OCI-LY3 (cell line): Measurements from ENCODE around the gene GRID2.

ENCODE experiments used
- H2AFZ ChIP-seq: fragments of 200-600, 300-600 bp; shearing (Covaris generic); 2 replicates; pipeline ENCODE4 v1.6.0; 2014; ENCODE audit warnings: antibody characterized with exemption, low read depth, low read length
- H3K27ac ChIP-seq: fragments of 200-600, 300-600 bp; sonication (generic); 2 replicates; pipeline ENCODE4 v1.5.1; 2014; ENCODE audit warnings: mild to moderate bottlenecking, low read length, moderate library complexity, mixed read lengths
- H3K27me3 ChIP-seq: fragments of 200-600, 300-600 bp; sonication (generic); 2 replicates; pipeline ENCODE4 v1.6.1; 2014; ENCODE audit warnings: low read depth, low read length, mixed read lengths
- H3K36me3 ChIP-seq: fragments of 200-600, 300-600 bp; sonication (generic); replicated peaks from 2 replicates; pipeline ENCODE3; 2014; ENCODE audit warnings: low read depth, low read length, mixed read lengths
- H3K4me1 ChIP-seq: fragments of 300-600, 200-600 bp; sonication (generic); 2 replicates; pipeline ENCODE4 v1.6.1; 2014; ENCODE audit warnings: low read length, mixed read lengths
- H3K4me2 ChIP-seq: fragments of 200-600, 300-600 bp; sonication (generic); 2 replicates; pipeline ENCODE4 v1.6.1; 2014; ENCODE audit warnings: low read length, mixed read lengths
- H3K4me3 ChIP-seq: fragments of 300-600, 200-600 bp; sonication (generic); 2 replicates; pipeline ENCODE4 v1.5.1; 2014; ENCODE audit warnings: antibody characterized with exemption, mild to moderate bottlenecking, low read length, moderate library complexity
- H3K79me2 ChIP-seq: fragments of 300-600, 200-600 bp; shearing (Covaris generic); 2 replicates; pipeline ENCODE4 v1.6.1; 2014; ENCODE audit warnings: mild to moderate bottlenecking, low read length, mixed read lengths
- H3K9ac ChIP-seq: fragments of 300-600, 200-600 bp; shearing (Covaris generic); 2 replicates; pipeline ENCODE4 v1.6.0; 2014; ENCODE audit warnings: mild to moderate bottlenecking, low read length, moderate library complexity
- H3K9me3 ChIP-seq: fragments of 200-600, 300-600 bp; shearing (Covaris generic); 2 replicates; pipeline ENCODE4 v1.6.1; 2014; ENCODE audit warnings: low read length, mixed read lengths; ENCODE audit not compliant: insufficient read depth
- H4K20me1 ChIP-seq: fragments of 200-600, 300-600 bp; sonication (generic); 2 replicates; pipeline ENCODE4 v1.6.1; 2016; ENCODE audit warnings: low read length, mixed read lengths; ENCODE audit not compliant: insufficient read depth
- EZH2phosphoT487 ChIP-seq: fragments of 200-600 bp; shearing (Covaris generic); IDR thresholded peaks from 2 replicates; pipeline ENCODE4 v1.6.1; 2018; ENCODE audit warnings: antibody characterized with exemption, mixed run types, low read depth
- TF ChIP-seq, protein P1 (sequence below): fragments of 200-600, 300-600 bp; sonication (generic); IDR thresholded peaks from 2 replicates; pipeline ENCODE4 v1.5.1; 2014; ENCODE audit warnings: antibody characterized with exemption, low read length, low read depth

GRID2 gene

DNA sequence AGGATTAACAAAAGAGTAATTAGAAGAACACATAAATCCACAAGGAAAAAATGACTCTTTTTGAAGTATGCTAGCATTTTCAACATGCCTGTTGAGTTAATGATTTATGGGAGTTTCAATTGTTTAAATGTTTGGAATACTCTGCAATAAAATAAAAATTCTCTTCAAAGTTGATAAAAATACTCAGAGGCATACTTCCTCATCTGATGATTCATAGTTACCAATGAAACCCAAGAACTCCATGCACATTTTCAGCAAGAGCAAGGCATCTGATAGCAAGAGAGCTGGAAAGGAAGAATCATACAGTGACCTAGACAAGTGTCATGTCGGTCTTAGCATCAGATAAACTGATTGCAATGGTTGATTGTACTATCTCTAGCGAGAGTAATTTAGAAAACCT, 1081.1 kb downstream of the GRID2 start:
- Histone ChIP-seq H3K36me3 (no peaks in the 10 kb centered on the region), H3K4me3 (no peak overlapping the region), H3K9me3 (no peaks in the 10 kb centered on the region), H3K9ac (no peak overlapping the region), H3K79me2 (no peaks in the 10 kb centered on the region), H2AFZ (no peak overlapping the region), H3K4me1 (no peaks in the 10 kb centered on the region), H3K27ac (no peak overlapping the region), H3K27me3 (no peaks in the 10 kb centered on the region), H3K4me2 (no peak overlapping the region), H4K20me1 (no peaks in the 10 kb centered on the region)
- TF ChIP-seq EZH2phosphoT487: no peak
- TF ChIP-seq, protein P1, sequence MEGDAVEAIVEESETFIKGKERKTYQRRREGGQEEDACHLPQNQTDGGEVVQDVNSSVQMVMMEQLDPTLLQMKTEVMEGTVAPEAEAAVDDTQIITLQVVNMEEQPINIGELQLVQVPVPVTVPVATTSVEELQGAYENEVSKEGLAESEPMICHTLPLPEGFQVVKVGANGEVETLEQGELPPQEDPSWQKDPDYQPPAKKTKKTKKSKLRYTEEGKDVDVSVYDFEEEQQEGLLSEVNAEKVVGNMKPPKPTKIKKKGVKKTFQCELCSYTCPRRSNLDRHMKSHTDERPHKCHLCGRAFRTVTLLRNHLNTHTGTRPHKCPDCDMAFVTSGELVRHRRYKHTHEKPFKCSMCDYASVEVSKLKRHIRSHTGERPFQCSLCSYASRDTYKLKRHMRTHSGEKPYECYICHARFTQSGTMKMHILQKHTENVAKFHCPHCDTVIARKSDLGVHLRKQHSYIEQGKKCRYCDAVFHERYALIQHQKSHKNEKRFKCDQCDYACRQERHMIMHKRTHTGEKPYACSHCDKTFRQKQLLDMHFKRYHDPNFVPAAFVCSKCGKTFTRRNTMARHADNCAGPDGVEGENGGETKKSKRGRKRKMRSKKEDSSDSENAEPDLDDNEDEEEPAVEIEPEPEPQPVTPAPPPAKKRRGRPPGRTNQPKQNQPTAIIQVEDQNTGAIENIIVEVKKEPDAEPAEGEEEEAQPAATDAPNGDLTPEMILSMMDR: no peak

DNA sequence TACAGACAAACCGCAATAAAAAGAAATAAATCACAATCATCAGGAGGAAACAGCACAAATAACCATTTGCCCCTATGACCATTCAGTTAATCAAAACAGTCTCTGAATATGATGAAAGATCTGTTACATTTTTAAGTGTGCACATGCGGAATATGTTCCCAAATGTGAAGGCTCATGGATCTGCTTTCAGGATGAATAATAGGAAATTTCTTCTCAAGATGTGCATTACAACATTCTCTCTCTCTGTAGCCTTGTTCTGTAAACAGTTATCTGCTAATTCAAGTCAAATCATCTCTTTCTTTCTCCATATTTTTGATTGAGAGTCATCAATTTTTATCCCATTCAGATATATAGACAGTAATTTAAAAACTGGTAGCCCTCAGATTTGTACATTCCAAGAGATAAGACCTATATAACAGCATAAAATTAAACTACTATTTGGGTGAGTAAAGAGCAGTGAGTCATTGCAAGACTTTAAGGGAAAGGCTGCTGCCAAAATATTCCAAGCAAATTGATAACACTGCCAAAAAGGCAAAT, 1090.8 kb downstream of the GRID2 start:
- Histone ChIP-seq H2AFZ (no peak overlapping the region), H3K79me2 (no peaks in the 10 kb centered on the region), H3K9ac (no peak overlapping the region), H4K20me1 (no peaks in the 10 kb centered on the region), H3K27me3 (no peaks in the 10 kb centered on the region), H3K36me3 (no peaks in the 10 kb centered on the region), H3K4me1 (no peaks in the 10 kb centered on the region), H3K4me2 (no peak overlapping the region), H3K27ac (no peak overlapping the region), H3K9me3 (no peaks in the 10 kb centered on the region), H3K4me3 (no peak overlapping the region)
- TF ChIP-seq EZH2phosphoT487: no peak
- TF ChIP-seq, protein P1: no peak

DNA sequence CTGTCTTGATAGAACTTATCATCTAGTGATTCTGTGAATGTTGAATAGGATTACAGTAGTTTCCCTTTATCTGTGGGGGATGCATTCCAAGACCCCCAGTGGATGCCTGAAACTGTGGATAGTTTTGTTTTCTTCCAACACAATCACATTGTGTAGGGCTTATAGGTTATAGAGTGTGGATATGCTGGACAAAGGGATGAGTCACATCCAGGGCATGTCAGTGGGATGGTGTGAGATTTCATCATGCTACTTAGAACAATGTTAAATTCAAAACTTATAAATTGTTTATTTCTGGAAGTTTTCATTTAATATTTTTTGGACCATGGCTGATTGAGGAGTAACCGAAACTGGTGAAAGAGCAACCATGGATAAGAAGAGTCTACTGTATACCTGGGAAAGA, 1092.5 kb downstream of the GRID2 start:
- no peak overlapping the region for H3K27ac ChIP-seq
- no peaks in the 10 kb centered on the region for H3K36me3 ChIP-seq
- no peak overlapping the region for H3K4me2 ChIP-seq
- H3K4me1 ChIP-seq: no peaks in the 10 kb centered on the region
- no peaks in the 10 kb centered on the region for H3K79me2 ChIP-seq
- no peaks in the 10 kb centered on the region for H3K27me3 ChIP-seq
- H4K20me1 ChIP-seq: no peaks in the 10 kb centered on the region
- TF ChIP-seq, protein P1: no peak
- H3K4me3 ChIP-seq: no peak overlapping the region
- no peak overlapping the region for H3K9ac ChIP-seq
- no peaks in the 10 kb centered on the region for H3K9me3 ChIP-seq
- no peak overlapping the region for H2AFZ ChIP-seq

DNA sequence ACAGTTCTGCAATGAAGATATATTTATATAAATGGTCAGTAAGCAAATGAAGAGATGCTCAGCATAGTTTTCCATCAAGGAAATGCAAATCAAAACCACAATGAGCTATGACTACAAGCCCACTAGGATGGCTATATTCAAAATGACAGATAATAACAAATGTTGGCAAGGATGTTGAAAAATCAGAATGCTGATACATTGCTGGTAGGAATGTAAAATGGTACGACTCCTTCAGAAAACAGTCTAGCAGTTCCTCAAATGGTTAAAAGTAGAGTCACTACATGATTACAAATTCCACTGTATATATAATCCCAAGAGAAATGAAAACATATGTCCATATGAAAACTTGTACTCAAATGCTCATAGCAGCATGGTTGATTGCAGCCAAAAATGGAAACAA, 1099.8 kb downstream of the GRID2 start:
- TF ChIP-seq EZH2phosphoT487: no peak
- TF ChIP-seq, protein P1: no peak
- Histone ChIP-seq H3K9ac (no peak overlapping the region), H3K79me2 (no peaks in the 10 kb centered on the region), H3K27ac (no peak overlapping the region), H2AFZ (no peak overlapping the region), H3K36me3 (no peaks in the 10 kb centered on the region), H3K4me3 (no peak overlapping the region), H3K4me1 (no peaks in the 10 kb centered on the region), H3K27me3 (no peaks in the 10 kb centered on the region), H3K9me3 (no peaks in the 10 kb centered on the region), H3K4me2 (no peak overlapping the region), H4K20me1 (no peaks in the 10 kb centered on the region)
